ENCODE results near the gene TNNT3. TPM values are rescaled to one million over a fixed set of nuclear protein-coding genes. Genes with fewer than 3 reads are reported as not detected.

Gene TNNT3
- total RNA-seq, 2 experiments from 2014 or later = 19.1 to 21.9 TPM

DNA sequence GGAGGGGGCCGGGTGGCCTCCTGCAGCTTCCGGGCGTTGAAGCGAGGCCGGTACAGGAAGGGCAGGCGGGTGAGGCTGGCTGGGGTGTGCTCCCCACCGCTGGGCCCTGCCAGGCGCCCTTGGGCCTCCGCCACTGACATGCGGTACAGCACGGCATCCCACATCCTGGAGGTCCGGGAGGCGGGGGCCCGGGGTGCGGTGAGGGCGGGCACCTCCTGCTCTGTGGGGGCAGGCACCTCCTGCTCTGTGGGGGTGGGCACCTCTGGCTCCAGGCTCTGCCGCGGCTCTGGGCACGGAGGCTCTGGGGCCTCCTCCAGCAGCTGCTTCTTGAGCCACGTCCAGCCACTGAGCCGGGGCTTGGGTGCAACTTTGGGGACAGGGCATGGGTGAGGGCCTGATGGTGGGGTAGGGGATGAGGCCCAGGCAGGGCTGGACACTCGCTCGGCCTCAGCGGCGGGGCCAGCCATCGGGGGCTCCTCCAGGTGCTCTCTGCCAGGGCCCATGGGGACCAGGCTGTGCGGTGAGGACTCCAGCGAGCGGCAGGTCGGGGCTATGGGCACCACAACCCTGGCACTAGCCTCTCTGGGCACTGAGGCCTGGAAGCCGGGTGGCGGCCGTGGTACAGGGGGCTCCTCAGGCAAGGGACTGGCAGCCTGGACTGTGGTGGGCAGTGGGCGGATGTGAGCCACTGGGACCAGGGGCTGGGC is 30.1 kb upstream of the TNNT3 start:
- Mint-ChIP-seq H3K9me3 (no peaks in the 10 kb centered on the region), H3K27me3 (no peaks in the 10 kb centered on the region), H3K4me1 (ENCODE audit: low read depth) (peaks cover 31% of the 10 kb centered on the region), H3K4me3 (peak overlapping the region; percentile 82), H3K36me3 (ENCODE audit: low read depth) (peaks cover 11% of the 10 kb centered on the region), H3K27ac (peak overlapping the region; percentile 85)
- no peaks in the 10 kb centered on the region for H3K9me3 ChIP-seq (ENCODE audit: control insufficient read depth in 1 of 2, insufficient read depth in 1 of 2, low read length in 2 of 2)
- POLR2A ChIA-PET = interaction anchor here (0.6 to 5.2 kb wide), 7 partner anchors 19 to 42 kb away, joined by 3 to 40 read pairs (median 7); partner anchors contain the start of gene LSP1
- intact Hi-C loops (cut with DNase I, micrococcal nuclease) = loop anchor here in 1 of 2 experiments (2.0 kb wide), 1 partner anchor 37 kb away; the partner anchor contains the start of gene LSP1
- H3K36me3 ChIP-seq (ENCODE audit: insufficient read depth, low read length) = peaks cover 47% of the 10 kb centered on the region
- DNase-seq (peak; percentile 58 to 92 (median 77)), ATAC-seq (ENCODE audit: poor library complexity) (peak; percentile 95)
- H3K27me3 ChIP-seq (ENCODE audit: control insufficient read depth in 1 of 2, insufficient read depth in 2 of 2, low read length in 2 of 2) = no peaks in the 10 kb centered on the region
- CTCF ChIA-PET = interaction anchor here (1.2 kb wide), 1 partner anchor 262 kb away, joined by 3 read pairs; no protein-coding TSS in a partner anchor
- TF ChIP-seq, protein P1, sequence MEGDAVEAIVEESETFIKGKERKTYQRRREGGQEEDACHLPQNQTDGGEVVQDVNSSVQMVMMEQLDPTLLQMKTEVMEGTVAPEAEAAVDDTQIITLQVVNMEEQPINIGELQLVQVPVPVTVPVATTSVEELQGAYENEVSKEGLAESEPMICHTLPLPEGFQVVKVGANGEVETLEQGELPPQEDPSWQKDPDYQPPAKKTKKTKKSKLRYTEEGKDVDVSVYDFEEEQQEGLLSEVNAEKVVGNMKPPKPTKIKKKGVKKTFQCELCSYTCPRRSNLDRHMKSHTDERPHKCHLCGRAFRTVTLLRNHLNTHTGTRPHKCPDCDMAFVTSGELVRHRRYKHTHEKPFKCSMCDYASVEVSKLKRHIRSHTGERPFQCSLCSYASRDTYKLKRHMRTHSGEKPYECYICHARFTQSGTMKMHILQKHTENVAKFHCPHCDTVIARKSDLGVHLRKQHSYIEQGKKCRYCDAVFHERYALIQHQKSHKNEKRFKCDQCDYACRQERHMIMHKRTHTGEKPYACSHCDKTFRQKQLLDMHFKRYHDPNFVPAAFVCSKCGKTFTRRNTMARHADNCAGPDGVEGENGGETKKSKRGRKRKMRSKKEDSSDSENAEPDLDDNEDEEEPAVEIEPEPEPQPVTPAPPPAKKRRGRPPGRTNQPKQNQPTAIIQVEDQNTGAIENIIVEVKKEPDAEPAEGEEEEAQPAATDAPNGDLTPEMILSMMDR (IDR thresholded peaks at IDR 0.05) = no peak
- H3K4me1 ChIP-seq (ENCODE audit: insufficient read depth, low read length) = peaks cover 53% of the 10 kb centered on the region
- H3K27ac ChIP-seq (ENCODE audit: low read depth in 1 of 2, low read length in 2 of 2) = peak overlapping the region; percentile 62 to 73
- H3K4me3 ChIP-seq (ENCODE audit: low read length) = peak overlapping the region; percentile 47

DNA sequence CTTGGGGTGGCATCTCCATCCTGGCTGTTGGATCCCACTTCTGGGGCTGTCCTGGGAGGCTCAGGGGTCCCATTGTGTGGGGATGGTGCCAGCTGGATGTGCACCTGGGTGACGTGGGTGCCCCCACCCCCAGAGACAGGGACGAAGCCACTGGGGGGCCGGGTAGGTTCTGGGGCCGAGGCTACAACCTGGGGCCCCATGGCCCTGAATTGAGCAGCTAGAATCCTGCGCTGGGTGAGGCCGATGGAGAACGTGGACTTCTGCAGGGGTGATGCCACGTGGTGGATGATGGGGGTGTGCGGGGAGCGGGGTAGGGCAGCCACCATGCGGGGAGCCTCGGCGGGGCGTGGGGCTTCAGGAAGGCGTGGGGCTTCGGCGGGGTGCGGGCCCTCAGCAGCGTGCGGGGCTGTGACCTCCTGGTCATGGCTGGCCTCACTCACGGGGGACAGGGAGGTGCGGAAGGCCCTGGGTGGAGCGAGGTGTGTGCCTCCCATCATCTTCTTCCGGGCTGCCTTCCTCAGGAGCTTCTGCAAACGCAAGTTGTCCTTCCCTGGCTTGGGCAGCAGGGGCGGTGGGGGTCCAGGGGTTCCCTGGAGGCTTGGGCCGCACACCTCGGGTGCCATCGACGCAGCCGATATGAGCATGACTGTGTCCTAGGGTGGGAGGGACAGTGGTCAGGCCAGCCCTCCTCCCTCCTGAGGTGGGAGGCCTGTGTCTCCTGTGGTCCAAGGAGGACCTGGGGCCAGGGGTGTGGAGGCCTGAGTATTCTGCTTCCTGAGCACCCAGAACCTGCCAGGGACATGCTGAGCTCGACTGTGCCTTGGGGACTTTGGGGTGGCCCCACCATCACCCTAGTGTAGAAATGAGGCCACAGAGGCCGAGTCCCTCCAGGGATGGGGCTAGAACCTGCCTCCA is 29.3 kb upstream of the TNNT3 start:
- H3K27me3 Mint-ChIP-seq = no peaks in the 10 kb centered on the region
- POLR2A ChIA-PET = interaction anchor here (1.3 to 5.2 kb wide), 7 partner anchors 8 to 40 kb away, joined by 5 to 40 read pairs (median 10); partner anchors contain the start of gene LSP1
- peaks cover 11% of the 10 kb centered on the region for H3K36me3 Mint-ChIP-seq (ENCODE audit: low read depth)
- no peaks in the 10 kb centered on the region for H3K9me3 ChIP-seq (ENCODE audit: control insufficient read depth in 1 of 2, insufficient read depth in 1 of 2, low read length in 2 of 2)
- H3K36me3 ChIP-seq (ENCODE audit: insufficient read depth, low read length) = peaks cover 39% of the 10 kb centered on the region
- TF ChIP-seq, protein P1 (IDR thresholded peaks at IDR 0.05) = no peak
- intact Hi-C loops (cut with DNase I, micrococcal nuclease) = loop anchor here in 1 of 2 experiments (2.0 kb wide), 1 partner anchor 37 kb away; the partner anchor contains the start of gene LSP1
- H3K27ac Mint-ChIP-seq = peak overlapping the region; percentile 85
- ATAC-seq (ENCODE audit: poor library complexity) = peak; percentile 7
- H3K27me3 ChIP-seq (ENCODE audit: control insufficient read depth in 1 of 2, insufficient read depth in 2 of 2, low read length in 2 of 2) = no peaks in the 10 kb centered on the region
- no peaks in the 10 kb centered on the region for H3K9me3 Mint-ChIP-seq
- peak in 4 of 14 experiments; percentile 33 to 48 (median 36) for DNase-seq
- H3K27ac ChIP-seq (ENCODE audit: low read depth in 1 of 2, low read length in 2 of 2) = peak overlapping the region; percentile 62 to 64
- H3K4me3 Mint-ChIP-seq = peak overlapping the region; percentile 74
- H3K4me1 ChIP-seq (ENCODE audit: insufficient read depth, low read length) = peaks cover 53% of the 10 kb centered on the region
- H3K4me3 ChIP-seq (ENCODE audit: low read length) = peak overlapping the region; percentile 47
- peaks cover 31% of the 10 kb centered on the region for H3K4me1 Mint-ChIP-seq (ENCODE audit: low read depth)
- CTCF ChIA-PET = no interaction called here
